OCI-M2 (cell line): ENCODE results near the gene SEMA4F.
"Not testable (repeated sequence)": the region's sequence is repeated elsewhere in the genome, so short reads cannot be mapped to it uniquely, and the experiment has no call there.

ENCODE experiments used
- DNase-seq: peaks from one replicate; lab custom pipeline; 2025; ENCODE audit not compliant: unreplicated experiment; lab: John Stamatoyannopoulos, UW

SEMA4F gene

GRCh38 chr2:74653985-74654882 lies at the start of gene SEMA4F:
TSS of gene SEMA4F (plus strand) at chr2:74654247. CDS start at chr2:74654377, 130 bp downstream.
- peak; percentile 69 for DNase-seq

GRCh38 chr2:74606927-74607326 lies 47.1 kb upstream of the SEMA4F start:
- no peak for DNase-seq

- DNase-seq: no peak
These were observed 36.9 kb upstream of the SEMA4F start for GRCh38 chr2:74617122-74617521.

GRCh38 chr2:74618410-74619083 lies 35.5 kb upstream of the SEMA4F start:
- no peak for DNase-seq

GRCh38 chr2:74619651-74620297 lies 34.3 kb upstream of the SEMA4F start:
- no peak for DNase-seq

- DNase-seq: no peak
These were observed 33.4 kb upstream of the SEMA4F start for GRCh38 chr2:74620671-74621070.

GRCh38 chr2:74625658-74626425 lies 28.2 kb upstream of the SEMA4F start:
- no peak for DNase-seq

- no peak for DNase-seq
These were observed 25.4 kb upstream of the SEMA4F start for GRCh38 chr2:74628538-74629105.

- DNase-seq: not testable (repeated sequence)
These were observed 23.6 kb upstream of the SEMA4F start for GRCh38 chr2:74630454-74630853.

GRCh38 chr2:74632209-74632938 lies 21.7 kb upstream of the SEMA4F start:
- no peak for DNase-seq

- DNase-seq: no peak
These were observed 21.1 kb upstream of the SEMA4F start for GRCh38 chr2:74632939-74633312.

- no peak for DNase-seq
These were observed 14.5 kb upstream of the SEMA4F start for GRCh38 chr2:74639550-74639949.

- no peak for DNase-seq
These were observed 8.7 kb upstream of the SEMA4F start for GRCh38 chr2:74645344-74645743.

- DNase-seq: no peak
These were observed 7.8 kb upstream of the SEMA4F start for GRCh38 chr2:74646201-74646600.

GRCh38 chr2:74646834-74647482 lies 7.1 kb upstream of the SEMA4F start:
- no peak for DNase-seq

GRCh38 chr2:74648009-74648443 lies 6.0 kb upstream of the SEMA4F start, which contains the start of gene M1AP:
TSS of gene M1AP (minus strand) at chr2:74648330. CDS start at chr2:74640275, 8,055 bp downstream.
- no peak for DNase-seq

- no peak for DNase-seq
These were observed 460 bp upstream of the SEMA4F start for GRCh38 chr2:74653589-74653984.

GRCh38 chr2:74655579-74655978 lies 1.5 kb downstream of the SEMA4F start:
- no peak for DNase-seq

GRCh38 chr2:74658516-74658915 lies 4.5 kb downstream of the SEMA4F start:
- DNase-seq: no peak
